WI38 (cell line): ENCODE measurements around the gene C3orf20.

Experiments used
- H3K4me3 ChIP-seq: 2 replicates; pipeline ENCODE4 v1.5.1; 2011; ENCODE audit warnings: low read depth, mild to moderate bottlenecking, control low read depth, low read length
- TF ChIP-seq, protein P1 (sequence below): IDR thresholded peaks from 2 replicates; pipeline ENCODE4 v1.5.1; 2012; ENCODE audit warnings: low read depth, mild to moderate bottlenecking, control low read depth, low read length

Gene C3orf20

DNA sequence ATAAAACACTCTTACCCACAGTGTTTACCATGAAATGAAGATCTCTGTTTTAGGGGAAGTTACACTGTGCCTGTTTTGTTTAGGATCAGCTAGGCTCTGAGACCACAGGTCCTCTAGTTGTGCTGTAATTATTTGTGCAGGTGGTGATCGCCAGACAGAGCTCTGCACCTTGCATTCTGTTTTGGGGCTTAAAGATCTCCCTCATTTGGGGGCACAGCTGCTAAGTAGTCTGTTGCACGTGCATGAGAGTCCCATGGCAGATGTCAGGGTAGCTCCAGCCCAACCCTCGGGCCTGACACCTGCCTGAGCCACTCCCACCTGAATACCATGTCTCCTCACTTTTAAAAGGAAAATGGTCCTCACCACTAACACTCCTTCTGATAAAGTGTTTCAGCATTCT, 12.4 kb downstream of the C3orf20 start:
- H3K4me3 ChIP-seq: no peak overlapping the region
- TF ChIP-seq, protein P1, sequence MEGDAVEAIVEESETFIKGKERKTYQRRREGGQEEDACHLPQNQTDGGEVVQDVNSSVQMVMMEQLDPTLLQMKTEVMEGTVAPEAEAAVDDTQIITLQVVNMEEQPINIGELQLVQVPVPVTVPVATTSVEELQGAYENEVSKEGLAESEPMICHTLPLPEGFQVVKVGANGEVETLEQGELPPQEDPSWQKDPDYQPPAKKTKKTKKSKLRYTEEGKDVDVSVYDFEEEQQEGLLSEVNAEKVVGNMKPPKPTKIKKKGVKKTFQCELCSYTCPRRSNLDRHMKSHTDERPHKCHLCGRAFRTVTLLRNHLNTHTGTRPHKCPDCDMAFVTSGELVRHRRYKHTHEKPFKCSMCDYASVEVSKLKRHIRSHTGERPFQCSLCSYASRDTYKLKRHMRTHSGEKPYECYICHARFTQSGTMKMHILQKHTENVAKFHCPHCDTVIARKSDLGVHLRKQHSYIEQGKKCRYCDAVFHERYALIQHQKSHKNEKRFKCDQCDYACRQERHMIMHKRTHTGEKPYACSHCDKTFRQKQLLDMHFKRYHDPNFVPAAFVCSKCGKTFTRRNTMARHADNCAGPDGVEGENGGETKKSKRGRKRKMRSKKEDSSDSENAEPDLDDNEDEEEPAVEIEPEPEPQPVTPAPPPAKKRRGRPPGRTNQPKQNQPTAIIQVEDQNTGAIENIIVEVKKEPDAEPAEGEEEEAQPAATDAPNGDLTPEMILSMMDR: no peak

DNA sequence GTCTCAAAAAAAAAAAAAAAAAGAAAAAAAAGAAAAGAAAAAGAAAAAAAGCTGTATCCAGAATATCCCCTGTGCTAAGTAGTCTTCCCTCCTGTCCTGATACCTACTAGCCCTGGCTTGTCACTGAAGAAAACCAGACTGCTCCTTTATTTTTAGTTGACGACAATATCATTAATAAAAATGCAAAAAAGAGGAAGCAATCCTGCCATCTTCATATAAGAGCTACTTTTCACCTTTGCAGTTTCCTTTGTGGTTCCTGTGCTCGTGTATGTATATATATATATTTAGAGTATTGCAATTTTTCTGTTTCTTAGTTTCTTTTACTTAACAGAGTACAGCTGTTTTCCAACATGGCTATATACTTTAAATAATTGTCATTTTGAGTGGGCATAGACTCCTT, 13.6 kb downstream of the C3orf20 start:
- TF ChIP-seq, protein P1: no peak
- no peak overlapping the region for H3K4me3 ChIP-seq

DNA sequence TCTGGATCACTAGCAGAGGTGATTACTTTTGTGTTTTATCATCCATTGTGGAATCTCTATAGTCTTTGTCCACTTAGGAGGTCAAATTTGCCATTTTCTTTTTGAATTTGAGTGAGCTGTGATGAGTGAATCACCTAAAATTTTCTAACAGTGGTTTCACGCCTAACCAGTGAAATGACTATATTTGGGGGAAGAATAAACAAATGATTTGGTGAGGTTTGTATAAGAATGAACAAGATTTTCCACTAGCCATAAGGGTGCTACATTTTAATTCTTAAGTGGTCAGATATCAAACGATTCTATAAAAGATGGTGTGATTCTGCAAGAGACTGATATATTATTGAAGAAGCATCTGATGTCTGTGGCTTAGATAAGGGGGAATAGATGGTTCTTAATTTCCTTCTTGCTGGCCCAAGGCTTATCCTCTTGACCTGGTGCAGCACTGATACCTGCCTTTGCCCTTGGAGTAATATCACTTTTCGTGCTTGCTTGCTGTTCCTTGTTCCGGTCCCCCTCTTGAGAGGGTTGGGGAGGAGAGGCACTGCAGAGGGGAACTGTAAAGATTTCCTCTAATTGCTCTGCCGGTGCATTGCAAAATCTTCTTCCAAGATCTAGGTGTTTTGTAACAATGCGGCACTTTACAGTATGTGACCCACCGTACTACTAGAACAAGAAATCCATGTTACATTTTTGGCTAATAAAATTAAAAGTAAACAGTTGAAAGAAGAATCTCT, 14.5 kb downstream of the C3orf20 start:
- TF ChIP-seq, protein P1: no peak
- H3K4me3 ChIP-seq: no peak overlapping the region

DNA sequence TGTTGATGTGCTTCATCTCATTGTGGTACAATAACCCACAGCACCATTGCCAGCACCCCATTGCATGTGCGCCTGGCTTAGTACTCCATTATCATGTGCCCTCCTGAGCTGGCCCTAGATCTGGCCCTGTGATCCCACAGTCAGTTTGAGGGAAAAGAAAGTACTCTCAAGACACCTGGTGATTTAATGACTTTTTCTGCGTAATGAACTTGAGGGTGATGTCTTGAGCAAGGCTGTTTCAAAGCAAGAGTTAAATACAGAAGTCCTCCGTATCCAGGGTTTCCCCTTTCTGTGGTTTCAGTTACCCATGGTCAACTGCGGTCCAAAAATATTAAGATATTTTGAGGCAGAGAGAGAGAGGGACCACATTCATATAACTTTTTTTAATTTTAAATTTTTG, 16.3 kb downstream of the C3orf20 start:
- TF ChIP-seq, protein P1: no peak
- no peak overlapping the region for H3K4me3 ChIP-seq

DNA sequence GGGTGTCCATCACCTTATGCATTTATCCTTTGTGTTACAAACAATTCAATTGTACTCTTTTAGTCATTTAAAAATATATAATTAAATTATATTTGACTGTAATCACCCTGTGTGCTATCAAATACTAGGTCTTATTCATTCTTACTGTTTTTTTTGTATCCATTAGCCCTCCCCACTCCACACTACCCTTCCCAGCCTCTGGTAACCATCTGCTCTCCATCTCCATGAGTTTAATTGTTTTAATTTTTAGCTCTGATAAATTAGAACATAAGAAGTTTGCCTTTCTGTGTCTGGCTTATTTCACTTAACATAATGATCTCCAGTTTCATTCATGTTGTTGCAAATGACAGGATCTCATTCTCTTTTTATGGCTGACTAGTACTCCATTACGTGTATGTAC, 16.8 kb downstream of the C3orf20 start:
- H3K4me3 ChIP-seq: no peak overlapping the region
- TF ChIP-seq, protein P1: no peak

DNA sequence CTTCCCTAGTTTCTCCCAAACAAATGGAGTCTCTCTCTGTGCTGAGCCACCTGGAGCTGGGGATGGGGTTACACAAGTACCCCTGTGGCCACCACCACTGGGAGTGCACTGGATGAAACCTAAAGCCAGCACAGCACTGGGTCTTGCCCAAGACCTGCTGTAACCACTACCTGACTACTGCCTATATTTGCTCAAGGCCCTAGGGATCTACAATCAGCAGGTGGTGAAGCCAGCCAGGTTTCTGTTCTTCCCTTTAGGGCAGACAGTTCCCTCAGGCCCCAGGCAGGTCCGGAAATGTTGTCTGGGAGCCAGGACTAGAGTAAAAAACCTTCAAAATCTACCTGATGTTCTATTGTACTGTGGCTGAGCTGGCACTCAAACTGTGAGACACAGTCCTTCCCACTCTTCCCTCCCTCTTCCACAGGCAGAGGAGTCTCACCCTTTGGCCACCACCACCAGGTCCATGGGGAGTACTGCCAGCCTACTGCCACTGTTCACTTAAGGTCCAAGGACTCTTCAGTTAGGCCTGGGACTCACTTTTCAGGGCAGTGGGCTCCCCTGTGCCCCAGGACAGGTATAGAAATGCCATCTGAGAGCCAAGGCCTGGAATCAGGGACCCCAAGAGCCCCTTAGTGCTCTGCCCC, 23.8 kb downstream of the C3orf20 start:
- H3K4me3 ChIP-seq: no peak overlapping the region
- TF ChIP-seq, protein P1: no peak

DNA sequence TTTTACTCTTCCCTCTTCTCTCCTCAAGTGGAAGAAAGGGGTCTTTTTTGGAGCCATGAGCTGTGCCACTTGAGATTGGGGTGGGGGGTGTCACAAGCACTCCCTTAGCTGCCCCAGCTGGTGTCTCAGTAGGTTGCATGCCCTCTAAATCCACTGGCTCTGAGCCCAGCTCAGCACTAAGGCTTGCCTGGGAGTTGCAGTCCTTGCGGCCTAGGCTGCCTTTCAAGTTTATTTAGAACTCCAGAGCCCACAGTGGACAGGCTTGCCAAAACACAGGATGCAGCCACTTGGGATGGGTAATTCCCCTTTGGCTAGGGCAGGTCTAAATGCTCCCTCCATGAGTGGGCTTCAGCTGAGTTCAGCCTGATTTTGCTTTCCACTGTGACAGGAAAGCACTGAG, 24.7 kb downstream of the C3orf20 start:
- TF ChIP-seq, protein P1: no peak
- H3K4me3 ChIP-seq: no peak overlapping the region
